Stimulated activated naive CD8-positive, alpha-beta T cell treated with anti-CD3 and anti-CD28 coated beads, Interleukin-15, Interleukin-2, amounts not matched to agents 100 ng/mL and 50 ng/mL, for 24 hours (primary cell): ENCODE measurements around the gene CTRB1.

Source experiments
- H3K27ac Mint-ChIP-seq: one replicate; pipeline ENCODE4 v1.8.0; 2021; ENCODE audit warnings: mild to moderate bottlenecking, mixed read lengths
- H3K27me3 Mint-ChIP-seq: one replicate; pipeline ENCODE4 v1.8.0; 2021; ENCODE audit warnings: mixed read lengths
- H3K36me3 Mint-ChIP-seq: one replicate; pipeline ENCODE4 v1.8.0; 2021; ENCODE audit warnings: low read depth, mixed read lengths
- H3K4me1 Mint-ChIP-seq: one replicate; pipeline ENCODE4 v1.8.0; 2021; ENCODE audit warnings: low read depth, mixed read lengths
- H3K4me3 Mint-ChIP-seq: one replicate; pipeline ENCODE4 v1.8.0; 2021; ENCODE audit warnings: mild to moderate bottlenecking, mixed read lengths
- H3K9me3 Mint-ChIP-seq: one replicate; pipeline ENCODE4 v1.8.0; 2021; ENCODE audit warnings: mixed read lengths

The CTRB1 gene

DNA sequence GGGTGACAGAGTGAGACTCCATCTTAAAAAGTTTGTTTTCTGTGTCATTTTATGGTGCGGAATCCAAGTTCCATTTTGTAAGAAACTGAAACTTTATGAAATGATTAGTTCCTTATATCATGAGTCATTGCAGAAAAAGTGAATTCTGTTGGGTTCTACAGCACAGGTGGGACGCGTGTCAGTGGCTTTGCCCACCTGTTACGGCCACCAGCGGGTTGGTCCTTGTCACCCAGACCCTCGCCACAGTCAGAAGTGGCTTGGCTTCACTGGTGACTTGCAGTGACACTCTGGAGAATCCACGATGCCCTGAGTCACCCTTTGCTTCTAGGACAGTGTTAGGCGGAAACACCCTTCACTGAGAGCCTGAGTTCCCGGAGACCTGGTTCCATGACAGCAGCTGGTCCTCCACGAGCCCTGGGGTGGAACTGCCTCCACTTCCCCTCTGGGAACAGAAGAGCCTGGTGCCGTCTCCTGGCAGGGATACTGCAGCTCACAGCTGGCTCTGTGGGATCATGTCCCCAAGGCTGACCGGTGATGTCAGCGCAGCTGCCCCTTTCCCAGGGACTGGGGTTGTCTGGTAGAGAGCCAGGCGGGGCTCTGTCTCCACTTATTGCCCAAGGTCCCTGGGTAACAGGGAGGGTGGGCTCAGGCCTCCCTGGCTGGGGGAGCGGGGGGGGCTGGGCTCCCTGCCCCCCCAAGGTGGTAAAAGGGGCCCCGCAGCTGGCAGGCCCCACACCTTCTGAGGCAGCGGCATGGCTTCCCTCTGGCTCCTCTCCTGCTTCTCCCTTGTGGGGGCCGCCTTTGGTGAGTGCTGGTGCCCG, at the start of gene CTRB1:
CTRB1 (plus strand) TSS at position 733 of the 821 bp plus-strand sequence; CDS start at position 753, 20 bp downstream.
- peaks cover 8% of the 10 kb centered on the region for H3K4me1 Mint-ChIP-seq
- H3K27me3 Mint-ChIP-seq, result no peaks in the 10 kb centered on the region
- H3K36me3 Mint-ChIP-seq, result no peaks in the 10 kb centered on the region
- H3K9me3 Mint-ChIP-seq, result no peaks in the 10 kb centered on the region
- peak within 1 kb of the TSS; percentile 74 for H3K27ac Mint-ChIP-seq
- peak within 1 kb of the TSS; percentile 60 for H3K4me3 Mint-ChIP-seq

DNA sequence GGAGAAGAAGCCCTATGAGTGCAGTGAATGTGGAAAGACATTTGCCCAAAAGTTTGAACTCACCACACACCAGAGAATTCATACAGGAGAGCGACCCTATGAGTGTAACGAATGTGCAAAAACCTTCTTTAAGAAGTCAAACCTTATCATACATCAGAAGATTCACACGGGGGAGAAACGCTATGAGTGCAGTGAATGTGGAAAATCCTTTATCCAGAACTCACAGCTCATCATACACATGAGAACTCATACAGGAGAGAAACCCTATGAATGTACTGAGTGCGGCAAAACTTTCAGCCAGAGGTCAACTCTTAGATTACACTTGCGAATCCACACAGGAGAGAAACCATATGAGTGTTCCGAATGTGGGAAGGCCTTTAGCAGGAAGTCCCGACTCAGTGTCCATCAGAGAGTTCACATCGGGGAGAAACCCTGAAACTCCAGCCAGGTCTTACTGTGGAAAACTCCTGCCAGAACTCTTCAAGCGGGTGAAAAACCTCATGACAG, 48.8 kb upstream of the CTRB1 start:
- H3K36me3 Mint-ChIP-seq, result peaks cover 90% of the 10 kb centered on the region
- H3K9me3 Mint-ChIP-seq, result peaks cover 51% of the 10 kb centered on the region
- no peaks in the 10 kb centered on the region for H3K27me3 Mint-ChIP-seq

DNA sequence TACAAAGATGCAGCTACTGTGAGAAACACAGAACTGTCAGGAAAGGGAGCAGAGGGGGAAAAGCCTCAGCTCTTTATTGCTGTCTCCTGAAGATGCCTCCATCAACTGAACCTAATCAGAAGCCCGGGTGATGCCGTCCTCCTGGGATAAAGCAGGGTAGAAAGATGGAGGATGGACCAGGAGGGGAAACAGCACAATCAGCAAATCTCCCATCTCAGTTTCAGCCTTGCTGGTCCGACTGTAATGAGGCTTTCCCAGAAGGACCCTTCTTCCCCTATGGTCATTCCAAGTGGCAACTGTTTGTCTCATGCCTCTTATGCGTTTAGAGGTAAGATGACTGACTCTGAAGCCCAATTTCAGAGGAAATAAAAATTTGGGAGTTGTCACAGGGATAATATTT, 46.2 kb upstream of the CTRB1 start:
- Mint-ChIP-seq H3K27me3 (no peaks in the 10 kb centered on the region), H3K9me3 (peaks cover 53% of the 10 kb centered on the region), H3K27ac (no peak overlapping the region), H3K4me3 (no peak overlapping the region), H3K4me1 (no peaks in the 10 kb centered on the region), H3K36me3 (peaks cover 74% of the 10 kb centered on the region)

More for the DNA sequence above, 48.8 kb upstream of the CTRB1 start:
- no peak overlapping the region for H3K27ac Mint-ChIP-seq
- H3K4me3 Mint-ChIP-seq, result no peak overlapping the region
- H3K4me1 Mint-ChIP-seq, result no peaks in the 10 kb centered on the region

DNA sequence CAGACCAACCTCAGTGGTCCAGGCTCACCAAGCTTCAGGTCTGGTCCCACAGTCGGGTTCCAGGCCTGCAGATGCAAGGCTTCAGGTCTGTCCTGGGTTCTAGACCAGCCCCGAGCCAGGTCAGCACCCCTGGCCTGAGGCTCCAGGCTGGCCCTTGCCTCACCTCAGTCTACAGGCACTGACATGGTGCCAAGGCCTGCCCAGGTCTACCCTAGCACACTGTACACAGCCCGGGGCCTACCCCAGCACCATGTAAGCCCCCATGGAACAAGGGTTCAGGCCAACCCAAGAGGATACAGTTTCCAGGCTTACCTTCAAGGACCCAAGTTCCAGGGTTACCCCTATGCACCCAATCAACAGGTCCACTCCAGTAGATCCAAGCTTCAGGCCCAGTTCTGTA, 43.7 kb upstream of the CTRB1 start:
- Mint-ChIP-seq H3K27ac (no peak overlapping the region), H3K27me3 (peaks cover 4% of the 10 kb centered on the region), H3K36me3 (peaks cover 52% of the 10 kb centered on the region), H3K9me3 (peaks cover 49% of the 10 kb centered on the region), H3K4me3 (no peak overlapping the region), H3K4me1 (no peaks in the 10 kb centered on the region)

DNA sequence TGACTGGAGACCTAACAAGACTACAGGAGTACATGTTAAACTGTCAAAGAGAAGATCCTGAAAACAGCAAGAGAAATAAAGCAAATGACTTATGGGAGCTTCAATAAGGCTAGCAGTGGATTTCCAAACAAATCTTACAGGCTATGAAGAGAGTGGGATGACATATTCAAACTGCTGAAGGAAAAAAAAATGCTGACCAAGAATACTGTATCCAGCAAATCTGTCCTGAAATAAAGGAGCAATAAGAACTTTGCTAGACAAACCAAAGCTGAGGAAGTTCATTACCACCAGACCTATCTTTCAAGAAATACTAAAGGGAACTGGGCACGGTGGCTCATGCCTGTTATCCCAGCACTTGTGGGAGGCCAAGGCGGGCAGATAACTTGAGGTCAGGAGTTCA, 41.9 kb upstream of the CTRB1 start:
- H3K9me3 Mint-ChIP-seq, result peaks cover 43% of the 10 kb centered on the region
- no peaks in the 10 kb centered on the region for H3K4me1 Mint-ChIP-seq
- H3K36me3 Mint-ChIP-seq, result peaks cover 33% of the 10 kb centered on the region
- no peak overlapping the region for H3K27ac Mint-ChIP-seq
- H3K27me3 Mint-ChIP-seq, result peaks cover 7% of the 10 kb centered on the region
- no peak overlapping the region for H3K4me3 Mint-ChIP-seq

DNA sequence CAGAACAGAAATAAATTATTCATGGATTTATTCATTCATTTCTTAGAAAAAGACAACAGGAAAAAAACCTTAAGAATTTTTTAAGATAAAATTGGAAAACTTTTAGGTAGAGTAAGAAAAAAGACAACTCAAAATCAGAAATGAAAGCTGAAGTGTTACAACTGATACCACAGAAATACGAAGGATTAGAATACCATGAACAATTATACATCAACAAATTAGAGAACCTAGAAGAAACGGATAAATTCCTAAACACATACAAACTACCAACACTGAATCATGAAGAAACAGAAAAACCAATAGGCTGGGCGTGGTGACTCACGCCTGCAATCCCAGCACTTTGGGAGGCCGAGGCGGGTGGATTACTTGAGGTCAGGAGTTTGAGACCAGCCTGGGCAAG, 39.6 kb upstream of the CTRB1 start:
- H3K4me1 Mint-ChIP-seq, result no peaks in the 10 kb centered on the region

DNA sequence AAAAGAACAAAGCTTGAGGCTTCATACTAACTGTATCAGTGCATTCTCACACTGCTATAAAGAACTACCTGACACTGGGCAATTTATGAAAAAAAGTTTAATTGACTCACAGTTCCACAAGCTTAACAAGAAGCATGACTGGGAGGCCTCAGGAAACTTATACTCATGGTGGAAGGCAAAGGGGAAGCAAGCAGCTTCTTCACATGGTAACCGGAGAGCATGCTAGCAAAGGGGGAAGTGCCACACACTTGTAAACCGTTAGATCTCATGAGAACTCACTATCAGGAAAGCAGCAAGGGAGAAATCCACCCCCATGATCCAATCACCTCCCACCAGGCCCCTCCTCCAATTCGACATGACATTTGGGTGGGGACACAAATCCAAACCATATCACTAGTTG, 37.2 kb upstream of the CTRB1 start:
- H3K27me3 Mint-ChIP-seq, result peaks cover 7% of the 10 kb centered on the region
- H3K27ac Mint-ChIP-seq, result no peak overlapping the region
- H3K36me3 Mint-ChIP-seq, result peaks cover 4% of the 10 kb centered on the region
- no peaks in the 10 kb centered on the region for H3K4me1 Mint-ChIP-seq
- no peak overlapping the region for H3K4me3 Mint-ChIP-seq
- peaks cover 14% of the 10 kb centered on the region for H3K9me3 Mint-ChIP-seq

More for the DNA sequence above, 39.6 kb upstream of the CTRB1 start:
- Mint-ChIP-seq H3K4me3 (no peak overlapping the region), H3K36me3 (peaks cover 13% of the 10 kb centered on the region), H3K27me3 (peaks cover 7% of the 10 kb centered on the region), H3K27ac (no peak overlapping the region), H3K9me3 (peaks cover 23% of the 10 kb centered on the region)

DNA sequence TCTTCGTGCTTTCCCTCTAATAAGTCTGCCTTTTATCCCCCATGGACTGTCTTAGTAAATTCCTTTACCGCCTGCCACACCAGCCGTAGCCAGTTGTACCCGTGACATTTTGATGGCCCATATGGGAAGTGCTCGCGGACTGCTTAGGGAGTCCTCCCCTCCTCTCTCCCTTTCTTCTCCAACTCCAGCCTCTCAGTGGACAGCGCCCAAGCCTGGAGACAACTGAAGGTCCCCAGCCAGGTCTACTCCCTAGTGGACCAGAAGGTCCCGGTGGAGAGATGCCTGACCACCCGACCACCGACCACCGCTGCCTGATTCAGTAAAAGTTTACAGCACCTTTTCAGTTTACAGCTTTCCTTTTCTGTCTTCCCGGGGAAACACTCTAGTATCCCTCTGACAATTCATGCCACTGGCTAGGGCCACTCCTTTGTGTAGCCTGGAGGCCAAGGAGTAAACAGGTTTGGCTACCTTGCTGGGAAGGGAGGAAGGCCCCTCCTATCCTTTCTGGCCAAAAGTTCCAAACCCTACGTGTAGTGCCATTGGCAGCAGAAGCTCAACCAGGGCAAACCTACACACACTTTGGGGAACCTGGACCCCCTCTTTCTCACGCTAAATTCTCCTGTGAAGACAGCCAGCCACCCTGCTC, 29.8 kb upstream of the CTRB1 start:
- peaks cover 4% of the 10 kb centered on the region for H3K27me3 Mint-ChIP-seq
- no peaks in the 10 kb centered on the region for H3K4me1 Mint-ChIP-seq
- no peak overlapping the region for H3K27ac Mint-ChIP-seq
- no peaks in the 10 kb centered on the region for H3K36me3 Mint-ChIP-seq
- H3K9me3 Mint-ChIP-seq, result no peaks in the 10 kb centered on the region
- H3K4me3 Mint-ChIP-seq, result no peak overlapping the region

DNA sequence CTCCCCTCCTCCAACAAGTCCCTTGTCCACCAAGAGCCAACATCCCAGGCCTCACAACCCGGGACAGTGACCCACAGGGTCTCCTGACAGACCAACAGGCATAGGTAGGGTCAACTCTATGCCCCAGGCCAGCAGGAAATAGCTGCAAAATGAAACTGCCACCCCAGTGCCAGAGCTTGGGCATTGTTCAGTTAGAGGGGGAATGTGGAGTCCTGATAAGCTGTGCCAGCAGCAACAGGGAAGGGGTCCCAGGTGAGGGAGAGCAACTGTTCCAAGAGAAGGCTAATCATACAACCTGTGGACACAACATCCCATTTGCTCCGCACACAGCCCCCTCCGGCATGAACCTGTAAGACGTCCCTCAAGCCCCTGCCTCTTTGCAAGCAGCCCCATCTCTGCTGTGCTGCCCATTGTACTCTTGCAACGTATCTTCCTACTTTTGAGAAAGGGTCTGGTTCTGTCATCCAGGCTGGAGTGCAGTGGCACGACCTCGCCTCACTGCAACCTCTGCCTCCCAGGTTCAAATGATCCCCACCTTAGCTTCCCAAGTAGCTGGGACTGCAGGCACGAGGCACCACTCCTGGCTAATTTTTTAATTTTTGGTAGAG, 29.0 kb upstream of the CTRB1 start:
- H3K4me3 Mint-ChIP-seq, result no peak overlapping the region
- H3K4me1 Mint-ChIP-seq, result no peaks in the 10 kb centered on the region
- H3K27ac Mint-ChIP-seq, result no peak overlapping the region
- H3K27me3 Mint-ChIP-seq, result peaks cover 4% of the 10 kb centered on the region
- H3K36me3 Mint-ChIP-seq, result no peaks in the 10 kb centered on the region
- H3K9me3 Mint-ChIP-seq, result no peaks in the 10 kb centered on the region

DNA sequence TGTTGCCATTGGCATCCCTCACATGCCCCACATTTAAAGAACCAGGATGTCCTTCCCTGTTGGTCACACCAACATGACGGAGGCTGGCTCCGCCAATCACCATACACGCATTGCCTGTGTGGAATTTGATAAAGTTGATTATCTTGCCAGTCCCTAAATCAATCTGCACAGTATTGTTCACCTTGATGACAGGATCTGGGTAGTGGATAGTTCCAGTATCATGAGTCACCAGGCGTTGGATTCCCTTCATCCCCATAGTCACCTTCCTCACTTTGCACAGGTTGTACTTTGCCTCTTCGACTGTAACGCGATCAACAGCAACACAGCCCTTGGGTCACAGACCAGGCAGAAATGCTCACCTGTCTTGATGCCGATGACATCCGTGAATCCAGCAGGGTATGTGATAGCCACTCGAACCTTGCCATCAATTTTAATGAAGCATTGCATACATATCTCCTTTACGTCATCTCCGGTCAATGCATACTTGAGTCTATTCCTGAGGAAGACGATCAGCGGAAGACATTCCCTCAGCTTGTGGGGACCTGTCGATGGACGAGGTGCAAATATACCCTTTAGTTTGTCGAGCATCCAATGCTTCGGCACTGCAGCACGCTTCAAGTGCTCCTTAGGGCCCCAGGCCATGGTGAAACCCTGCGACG, 26.1 kb upstream of the CTRB1 start:
- H3K4me1 Mint-ChIP-seq, result no peaks in the 10 kb centered on the region
- no peaks in the 10 kb centered on the region for H3K36me3 Mint-ChIP-seq
- no peaks in the 10 kb centered on the region for H3K9me3 Mint-ChIP-seq
- peaks cover 14% of the 10 kb centered on the region for H3K27me3 Mint-ChIP-seq
- H3K4me3 Mint-ChIP-seq, result no peak overlapping the region
- H3K27ac Mint-ChIP-seq, result no peak overlapping the region

DNA sequence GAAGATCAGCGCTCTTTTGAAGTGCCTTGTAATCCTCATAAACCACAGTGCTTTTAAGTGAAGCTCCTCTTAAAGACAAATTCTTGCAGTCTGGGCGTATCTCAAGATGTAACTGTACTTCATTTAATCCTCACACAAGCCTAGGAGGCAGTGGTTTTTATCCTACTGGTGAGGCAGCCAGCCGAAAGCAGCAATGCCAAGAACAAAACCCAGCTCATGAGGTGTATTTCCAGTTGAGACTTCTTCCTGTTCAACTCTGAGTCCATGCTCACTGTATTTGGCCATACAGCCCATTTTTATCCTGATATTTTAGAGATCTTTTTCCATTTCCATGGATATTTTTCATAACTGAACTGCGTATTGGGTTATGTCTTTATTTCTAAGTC, 25.5 kb upstream of the CTRB1 start:
- Mint-ChIP-seq H3K4me1 (no peaks in the 10 kb centered on the region), H3K27ac (no peak overlapping the region), H3K27me3 (peaks cover 20% of the 10 kb centered on the region), H3K9me3 (no peaks in the 10 kb centered on the region), H3K36me3 (no peaks in the 10 kb centered on the region), H3K4me3 (no peak overlapping the region)

DNA sequence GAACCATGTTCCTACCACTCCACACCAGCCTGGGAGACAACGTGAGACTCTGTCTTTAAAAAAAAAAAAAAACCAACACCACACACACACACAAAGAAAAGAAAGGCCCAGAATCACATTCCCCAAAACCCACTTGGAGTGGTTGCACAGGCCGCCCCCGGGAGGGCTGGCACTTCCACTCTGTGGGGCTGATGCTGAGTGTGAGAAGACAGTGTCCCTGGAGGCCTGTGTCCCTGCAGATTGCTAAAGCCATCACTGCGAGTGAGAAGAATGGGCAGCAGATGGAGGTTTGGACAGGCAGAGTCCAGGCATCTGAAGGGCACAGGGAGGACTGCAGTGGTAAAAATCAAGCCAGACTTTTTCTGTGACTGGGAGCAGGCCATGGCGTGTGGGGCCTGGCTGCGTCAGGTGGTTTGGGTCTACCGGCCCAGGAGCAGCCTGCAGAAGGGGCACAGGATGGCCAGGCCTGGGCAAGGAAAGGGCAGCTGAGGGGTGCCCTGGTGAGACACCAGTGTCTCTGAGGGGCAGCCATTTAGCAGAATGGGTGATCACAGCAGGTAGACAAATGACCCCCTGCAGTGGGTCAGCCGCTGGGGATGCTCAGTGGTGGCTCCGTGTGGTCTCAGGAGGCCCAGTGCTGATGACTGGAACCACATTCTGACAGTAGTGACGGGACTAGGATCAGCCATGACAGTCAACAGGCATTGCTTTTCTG, 24.9 kb upstream of the CTRB1 start:
- no peak overlapping the region for H3K27ac Mint-ChIP-seq
- H3K4me1 Mint-ChIP-seq, result no peaks in the 10 kb centered on the region
- no peak overlapping the region for H3K4me3 Mint-ChIP-seq
- H3K9me3 Mint-ChIP-seq, result no peaks in the 10 kb centered on the region
- H3K36me3 Mint-ChIP-seq, result no peaks in the 10 kb centered on the region
- peaks cover 18% of the 10 kb centered on the region for H3K27me3 Mint-ChIP-seq

DNA sequence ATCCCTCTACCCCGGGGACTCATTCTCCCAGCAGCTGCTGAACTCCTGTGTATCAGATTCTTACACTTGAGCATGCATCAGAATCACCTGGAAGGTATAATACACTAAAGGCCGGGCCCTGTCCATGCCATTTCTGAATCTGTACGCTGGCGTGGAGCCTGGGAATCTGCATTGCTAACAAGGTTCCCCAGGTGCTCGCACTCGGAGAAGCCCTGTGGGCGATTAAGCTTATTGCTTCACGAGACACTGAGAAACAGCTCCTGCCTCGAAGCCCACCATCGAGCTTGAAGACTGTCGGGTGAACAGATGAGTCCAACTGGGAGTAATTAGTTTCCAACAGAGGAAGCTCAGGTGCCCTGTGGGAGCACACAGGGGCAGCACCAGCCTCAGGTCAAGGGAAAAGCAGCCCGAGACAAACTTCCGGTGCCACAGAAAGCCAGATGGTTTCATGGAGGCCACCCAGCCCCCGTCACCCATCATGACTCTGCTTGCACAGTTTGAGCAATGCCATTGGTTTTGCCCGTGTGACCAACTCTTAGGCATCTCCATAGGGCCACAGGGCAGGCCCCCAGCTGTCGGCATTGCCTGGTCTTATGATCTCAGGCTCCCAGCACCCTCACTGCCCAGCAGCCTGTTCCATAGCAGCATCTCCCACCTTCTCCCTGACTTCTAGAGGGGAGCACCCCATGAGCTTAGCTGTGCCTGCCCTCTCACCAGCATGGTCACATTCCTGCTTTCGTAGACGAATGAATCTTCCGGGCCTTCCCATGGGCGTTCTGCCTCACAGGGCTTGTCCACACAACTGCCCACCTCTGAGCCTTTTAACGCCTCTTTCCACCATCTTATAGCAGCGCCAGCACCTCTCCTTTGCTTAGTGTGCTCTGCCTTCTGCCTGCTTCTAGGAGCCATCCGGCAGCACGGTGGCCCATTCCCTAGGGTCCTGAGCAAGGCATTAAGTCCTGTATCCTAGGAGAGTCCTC, 22.7 kb upstream of the CTRB1 start:
- no peak overlapping the region for H3K4me3 Mint-ChIP-seq

More for the DNA sequence above, 22.7 kb upstream of the CTRB1 start:
- no peaks in the 10 kb centered on the region for H3K9me3 Mint-ChIP-seq
- no peak overlapping the region for H3K27ac Mint-ChIP-seq
- peaks cover 18% of the 10 kb centered on the region for H3K27me3 Mint-ChIP-seq
- no peaks in the 10 kb centered on the region for H3K36me3 Mint-ChIP-seq
- peaks cover 7% of the 10 kb centered on the region for H3K4me1 Mint-ChIP-seq
